Lower leg skin (tissue), 4 donors: ENCODE measurements around the gene CLP1. TPM values are rescaled to one million over a fixed set of nuclear protein-coding genes. Genes with fewer than 3 reads are reported as not detected.

ENCODE experiments used
- DNase-seq, 2 donors: peaks; one replicate each; pipeline ENCODE4 v3.0.0-alpha.2; 2019; ENCODE audit warnings: low spot score in 2 of 2
- H3K4me3 ChIP-seq: fragments of 200-600 bp; sonication (generic); 2 replicates; pipeline ENCODE4 v1.5.1; 2017; ENCODE audit warnings: mild to moderate bottlenecking, low read depth; ENCODE audit not compliant: poor library complexity, severe bottlenecking
- POLR2A ChIP-seq, 2 donors: fragments of 450-650 bp; IDR thresholded peaks; one replicate each; pipeline ENCODE4 v1.6.1; 2016 to 2017; ENCODE audit warnings: antibody characterized with exemption in 2 of 2, mild to moderate bottlenecking in 1 of 2, moderate library complexity in 1 of 2
- WGBS, 2 donors: methylation state at CpG; one replicate each; pipeline ENCODE4 v1.1.5; 2018; 5-methylcytosine and 5-hydroxymethylcytosine counted together
- intact Hi-C: fragments of 100-400 bp; cut with DNase I; formaldehyde crosslinking; loops from one replicate; pipeline ENCODE4 v1.15.0; 2023; ENCODE audit warnings: low total_unique reads
- total RNA-seq, 4 donors: library from RNA; depleted of rRNA; stranded (reverse); fragments of >200 nt; gene quantifications; one replicate each; pipeline ENCODE4 v1.1.0, GENCODE V29; 2016
- TF ChIP-seq, protein P1 (sequence below), 3 donors: fragments of 450-650 bp; IDR thresholded peaks; one replicate each; pipeline ENCODE4 v1.5.1; 2016; ENCODE audit warnings: antibody characterized with exemption in 3 of 3, mild to moderate bottlenecking in 3 of 3, moderate library complexity in 2 of 3

Gene CLP1
- total RNA-seq, 4 donors from 2014 or later = 14.0 to 29.2 (median 17.6) TPM

DNA sequence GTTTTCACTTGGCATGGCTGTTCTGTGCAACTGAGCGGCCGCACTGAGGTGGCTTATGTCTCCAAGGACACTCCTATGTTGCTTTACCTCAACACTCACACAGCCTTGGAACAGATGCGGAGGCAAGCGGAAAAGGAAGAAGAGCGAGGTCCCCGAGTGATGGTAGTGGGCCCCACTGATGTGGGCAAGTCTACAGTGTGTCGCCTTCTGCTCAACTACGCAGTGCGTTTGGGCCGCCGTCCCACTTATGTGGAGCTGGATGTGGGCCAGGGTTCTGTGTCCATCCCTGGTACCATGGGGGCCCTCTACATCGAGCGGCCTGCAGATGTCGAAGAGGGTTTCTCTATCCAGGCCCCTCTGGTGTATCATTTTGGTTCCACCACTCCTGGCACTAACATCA is 2.1 kb downstream of the CLP1 start:
- DNase-seq = peak in 1 of 2 donors; percentile 76
- no peak overlapping the region for H3K4me3 ChIP-seq
- 94 to 95% methylated on average over 14 of the region's 14 CpGs for WGBS, 2 donors
- intact Hi-C loops = loop anchor here (5.0 to 10.0 kb wide), 2 partner anchors 325 to 863 kb away; partner anchors contain the start of genes P2RX3 and SSRP1
- TF ChIP-seq, protein P1, sequence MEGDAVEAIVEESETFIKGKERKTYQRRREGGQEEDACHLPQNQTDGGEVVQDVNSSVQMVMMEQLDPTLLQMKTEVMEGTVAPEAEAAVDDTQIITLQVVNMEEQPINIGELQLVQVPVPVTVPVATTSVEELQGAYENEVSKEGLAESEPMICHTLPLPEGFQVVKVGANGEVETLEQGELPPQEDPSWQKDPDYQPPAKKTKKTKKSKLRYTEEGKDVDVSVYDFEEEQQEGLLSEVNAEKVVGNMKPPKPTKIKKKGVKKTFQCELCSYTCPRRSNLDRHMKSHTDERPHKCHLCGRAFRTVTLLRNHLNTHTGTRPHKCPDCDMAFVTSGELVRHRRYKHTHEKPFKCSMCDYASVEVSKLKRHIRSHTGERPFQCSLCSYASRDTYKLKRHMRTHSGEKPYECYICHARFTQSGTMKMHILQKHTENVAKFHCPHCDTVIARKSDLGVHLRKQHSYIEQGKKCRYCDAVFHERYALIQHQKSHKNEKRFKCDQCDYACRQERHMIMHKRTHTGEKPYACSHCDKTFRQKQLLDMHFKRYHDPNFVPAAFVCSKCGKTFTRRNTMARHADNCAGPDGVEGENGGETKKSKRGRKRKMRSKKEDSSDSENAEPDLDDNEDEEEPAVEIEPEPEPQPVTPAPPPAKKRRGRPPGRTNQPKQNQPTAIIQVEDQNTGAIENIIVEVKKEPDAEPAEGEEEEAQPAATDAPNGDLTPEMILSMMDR (IDR thresholded peaks at IDR 0.05) = no peak
- TF ChIP-seq POLR2A (IDR thresholded peaks at IDR 0.05) = no peak

DNA sequence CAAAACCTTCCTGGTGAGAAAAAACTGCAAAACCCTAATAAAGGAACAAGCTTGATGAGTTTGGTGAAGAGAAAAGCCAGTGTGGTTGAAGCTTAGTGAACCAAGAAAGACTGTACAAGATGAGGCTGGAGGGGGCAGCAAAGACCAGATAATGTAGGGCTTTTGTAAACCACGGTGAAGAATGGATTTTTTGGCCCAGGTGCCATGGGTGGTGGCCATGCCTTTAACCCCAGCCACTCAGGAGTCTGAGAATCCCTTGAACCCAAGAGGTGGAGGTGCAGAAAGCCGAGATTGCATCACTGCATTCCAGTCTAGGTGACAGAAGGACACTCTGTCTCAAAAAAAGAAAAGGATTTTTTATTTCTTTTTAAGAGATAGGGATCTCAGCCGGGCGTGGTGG is 5.3 kb downstream of the CLP1 start:
- no peak for TF ChIP-seq POLR2A (IDR thresholded peaks at IDR 0.05)
- TF ChIP-seq, protein P1 (IDR thresholded peaks at IDR 0.05) = no peak
- DNase-seq = no peak
- H3K4me3 ChIP-seq = no peak overlapping the region
- intact Hi-C loops = loop anchor here (10.0 kb wide), 1 partner anchor 328 kb away; the partner anchor contains the start of genes P2RX3 and SSRP1
- 44 to 61% methylated on average over 4 of the region's 4 CpGs for WGBS, 2 donors

DNA sequence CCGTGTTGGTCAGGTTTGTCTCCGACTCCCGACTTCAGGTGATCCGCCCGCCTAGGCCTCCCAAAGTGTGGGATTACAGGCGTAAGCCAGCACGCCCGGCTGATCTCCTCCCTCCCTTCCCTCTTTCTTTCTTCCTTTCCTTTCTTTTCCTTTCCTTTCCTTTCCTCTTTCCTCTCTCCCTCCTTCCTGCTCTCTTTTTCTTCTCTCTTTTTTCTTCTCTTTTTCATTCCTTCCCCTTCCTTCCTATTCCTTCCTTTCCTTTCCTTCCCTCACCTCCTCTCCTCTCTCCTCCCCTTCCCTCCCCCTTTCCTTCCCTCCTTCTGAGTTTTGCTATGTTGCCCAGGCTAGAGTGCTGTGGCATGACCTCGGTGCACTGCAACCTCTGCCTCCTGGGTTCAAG is 6.4 kb downstream of the CLP1 start:
- whole genome bisulfite sequencing, 2 donors = 80 to 88% methylated on average over 9 of the region's 9 CpGs
- TF ChIP-seq, protein P1 (IDR thresholded peaks at IDR 0.05) = no peak
- no peak for TF ChIP-seq POLR2A (IDR thresholded peaks at IDR 0.05)
- DNase-seq = no peak
- no peak overlapping the region for H3K4me3 ChIP-seq
- intact Hi-C loops = loop anchor here (10.0 kb wide), 1 partner anchor 329 kb away; the partner anchor contains the start of genes P2RX3 and SSRP1

DNA sequence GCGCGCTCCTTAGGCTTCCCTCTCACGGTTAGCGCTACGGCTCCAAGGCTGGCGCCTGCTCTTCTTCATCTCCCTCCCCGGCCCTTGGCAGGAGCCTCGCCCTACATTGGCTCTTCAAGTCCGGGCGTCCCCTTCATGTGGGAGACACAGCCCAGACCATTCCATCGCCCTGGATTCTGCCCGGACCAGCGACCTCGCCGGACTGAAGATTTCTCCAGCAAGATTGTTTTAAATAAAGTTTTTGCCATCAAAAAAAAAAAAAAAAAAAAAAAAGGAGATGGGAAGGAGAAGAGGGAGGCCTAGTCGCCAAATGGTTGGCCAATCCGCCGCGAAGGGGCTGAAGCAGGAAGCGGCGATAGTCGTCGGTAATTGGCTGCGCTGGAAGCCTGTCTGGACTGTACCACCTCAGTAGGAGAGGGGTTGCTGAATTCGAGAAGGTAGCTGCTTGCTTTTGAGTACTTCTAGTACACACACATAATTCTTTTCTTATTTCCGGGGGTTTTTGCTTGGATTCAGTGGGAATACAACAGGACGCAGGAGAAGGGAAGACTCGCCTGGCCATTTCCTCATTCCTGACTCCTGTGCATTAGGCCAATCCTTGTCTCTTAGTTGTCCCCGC is 9.7 kb downstream of the CLP1 start:
- WGBS, 2 donors = 0 to 2% methylated on average over 29 of the region's 29 CpGs
- intact Hi-C loops = loop anchor here (10.0 kb wide), 1 partner anchor 332 kb away; the partner anchor contains the start of genes P2RX3 and SSRP1
- DNase-seq = peak; percentile 97 to 99
- TF ChIP-seq, protein P1 (IDR thresholded peaks at IDR 0.05) = no peak
- TF ChIP-seq POLR2A (IDR thresholded peaks at IDR 0.05) = no peak
- peak overlapping the region; percentile 39 for H3K4me3 ChIP-seq

DNA sequence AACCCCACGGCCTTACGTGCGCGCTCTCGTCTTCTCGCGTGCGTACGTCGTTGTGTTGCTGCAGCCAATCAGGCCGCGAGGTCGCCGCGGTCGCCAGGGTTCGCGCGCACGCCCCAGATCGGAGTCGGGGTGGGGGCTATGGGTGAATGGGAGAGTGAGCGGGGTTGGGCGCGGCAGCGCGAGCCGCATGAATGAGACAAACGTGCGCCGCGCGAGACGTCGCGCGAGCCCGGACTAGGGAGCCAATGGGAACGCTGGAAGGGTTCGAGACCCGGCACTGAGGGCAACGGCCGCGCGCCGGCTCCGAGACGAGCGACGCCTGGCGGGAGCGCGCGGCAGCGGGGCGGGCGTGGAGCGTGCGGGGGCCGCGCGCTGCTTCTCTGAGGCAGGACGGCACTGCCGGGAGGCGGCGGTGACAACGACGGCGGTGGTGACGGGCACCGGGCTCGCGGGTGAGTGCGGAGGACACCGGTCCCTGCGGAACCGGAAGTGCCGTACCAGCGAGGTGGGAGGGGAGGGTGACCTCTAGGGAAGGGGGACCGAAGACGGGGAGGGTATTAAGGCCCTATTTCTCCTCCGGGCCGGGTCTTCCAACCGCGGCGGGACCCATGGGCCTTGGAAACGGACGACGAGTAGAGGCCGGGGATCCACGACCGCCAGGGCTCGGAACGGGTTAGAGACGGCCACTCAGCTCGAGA is 10.3 kb downstream of the CLP1 start, which contains the start of gene ZDHHC5:
ZDHHC5 (plus strand) TSS at position 379 of the 698 bp plus-strand sequence. CDS start 4,977 bp downstream, outside the sequence.
- 0% methylated on average over 55 to 60 of the region's 96 CpGs for WGBS, 2 donors

More for the DNA sequence above, 10.3 kb downstream of the CLP1 start, which contains the start of gene ZDHHC5:
- TF ChIP-seq POLR2A (IDR thresholded peaks at IDR 0.05) = no peak
- TF ChIP-seq, protein P1 (IDR thresholded peaks at IDR 0.05) = no peak
- H3K4me3 ChIP-seq = peak within 1 kb of the TSS; percentile 86
- intact Hi-C loops = loop anchor here (10.0 kb wide), 1 partner anchor 333 kb away; the partner anchor contains the start of genes P2RX3 and SSRP1
- DNase-seq = peak; percentile 99 to 100
